H9 (cell line): ENCODE measurements around the gene BRK1. TPM values are rescaled to one million over a fixed set of nuclear protein-coding genes. Genes with fewer than 3 reads are reported as not detected.

Source experiments
- DNase-seq: peaks from one replicate; pipeline ENCODE4 v3.0.0-alpha.2; 2017
- H2AFZ ChIP-seq: one replicate; pipeline ENCODE4 v1.6.1; 2013; ENCODE audit warnings: mild to moderate bottlenecking, low read length, control low read depth, moderate library complexity
- H2AK5ac ChIP-seq: 2 replicates; pipeline ENCODE4 v1.6.1; 2013; ENCODE audit warnings: low read length, control low read depth, mixed read lengths; ENCODE audit not compliant: insufficient read length
- H2BK120ac ChIP-seq: one replicate; pipeline ENCODE4 v1.6.1; 2013; ENCODE audit warnings: low read depth, mild to moderate bottlenecking, low read length, control low read depth, inconsistent platforms; ENCODE audit not compliant: poor library complexity, severe bottlenecking
- H2BK12ac ChIP-seq: 2 replicates; pipeline ENCODE4 v1.6.1; 2013; ENCODE audit warnings: low read length, control low read depth, mixed read lengths, low read depth; ENCODE audit not compliant: insufficient read length
- H2BK15ac ChIP-seq: 2 replicates; pipeline ENCODE4 v1.6.1; 2013; ENCODE audit warnings: low read depth, low read length, control low read depth
- H2BK20ac ChIP-seq: one replicate; pipeline ENCODE4 v1.6.1; 2013; ENCODE audit warnings: low read depth, mild to moderate bottlenecking, low read length, control low read depth, inconsistent platforms; ENCODE audit not compliant: poor library complexity, severe bottlenecking
- H2BK5ac ChIP-seq: 2 replicates; pipeline ENCODE4 v1.6.1; 2013; ENCODE audit warnings: low read length, control low read depth, mixed read lengths; ENCODE audit not compliant: insufficient read length
- H3K14ac ChIP-seq: 2 replicates; pipeline ENCODE4 v1.6.1; 2013; ENCODE audit warnings: low read length, control low read depth; ENCODE audit not compliant: insufficient read depth
- H3K18ac ChIP-seq: 2 replicates; pipeline ENCODE4 v1.6.1; 2013; ENCODE audit warnings: low read depth, mild to moderate bottlenecking, mixed read lengths, low read length, control low read depth; ENCODE audit not compliant: insufficient read length
- H3K23ac ChIP-seq: 2 replicates; pipeline ENCODE4 v1.6.1; 2013; ENCODE audit warnings: low read length, control low read depth, mixed read lengths, low read depth; ENCODE audit not compliant: insufficient read length
- H3K23me2 ChIP-seq: 2 replicates; pipeline ENCODE4 v1.6.1; 2013; ENCODE audit warnings: low read depth, mild to moderate bottlenecking, mixed read lengths, low read length, control low read depth; ENCODE audit not compliant: insufficient read length, poor library complexity, severe bottlenecking
- H3K27ac ChIP-seq: 2 replicates; pipeline ENCODE4 v1.5.1; 2013; ENCODE audit warnings: low read length, control low read depth, mixed read lengths, low read depth; ENCODE audit not compliant: insufficient read length
- H3K27me3 ChIP-seq: 2 replicates; pipeline ENCODE4 v1.6.1; 2013; ENCODE audit warnings: low read length, control low read depth, inconsistent platforms; ENCODE audit not compliant: insufficient read depth
- H3K4ac ChIP-seq: 2 replicates; pipeline ENCODE4 v1.6.1; 2013; ENCODE audit warnings: low read depth, mild to moderate bottlenecking, control low read depth, inconsistent platforms, low read length, moderate library complexity
- H3K4me1 ChIP-seq: 2 replicates; pipeline ENCODE4 v1.6.1; 2013; ENCODE audit warnings: low read length, control low read depth, inconsistent platforms; ENCODE audit not compliant: insufficient read depth
- H3K4me2 ChIP-seq: 2 replicates; pipeline ENCODE4 v1.6.1; 2013; ENCODE audit warnings: low read length, control low read depth, mixed read lengths; ENCODE audit not compliant: insufficient read length, insufficient read depth
- H3K56ac ChIP-seq: 2 replicates; pipeline ENCODE4 v1.6.1; 2013; ENCODE audit warnings: low read depth, mild to moderate bottlenecking, mixed read lengths, low read length, control low read depth; ENCODE audit not compliant: insufficient read length
- H3K79me1 ChIP-seq: 2 replicates; pipeline ENCODE4 v1.6.1; 2013; ENCODE audit warnings: low read depth, mild to moderate bottlenecking, moderate library complexity, low read length, control low read depth, inconsistent platforms; ENCODE audit not compliant: insufficient read depth, poor library complexity, severe bottlenecking
- H3K79me2 ChIP-seq: 2 replicates; pipeline ENCODE4 v1.6.1; 2013; ENCODE audit warnings: low read length, control low read depth, inconsistent platforms; ENCODE audit not compliant: insufficient read depth
- H3K9ac ChIP-seq: 2 replicates; pipeline ENCODE4 v1.6.1; 2013; ENCODE audit warnings: low read length, control low read depth, mixed read lengths; ENCODE audit not compliant: insufficient read length; ENCODE audit errors: extremely low read depth
- H3K9me3 ChIP-seq: one replicate; pipeline ENCODE4 v1.6.1; 2013; ENCODE audit warnings: low read depth, low read length, inconsistent platforms; ENCODE audit not compliant: control insufficient read depth
- H3T11ph ChIP-seq: one replicate; pipeline ENCODE4 v1.6.1; 2013; ENCODE audit warnings: mild to moderate bottlenecking, low read length, control low read depth, inconsistent platforms
- H4K20me1 ChIP-seq: one replicate; pipeline ENCODE4 v1.6.1; 2013; ENCODE audit not compliant: control insufficient read depth, insufficient read length, insufficient read depth
- H4K5ac ChIP-seq: 2 replicates; pipeline ENCODE4 v1.6.1; 2013; ENCODE audit warnings: low read depth, mild to moderate bottlenecking, mixed read lengths, low read length, control low read depth; ENCODE audit not compliant: insufficient read length
- H4K8ac ChIP-seq: replicated peaks from 2 replicates; pipeline ENCODE4 v1.6.1; 2013; ENCODE audit warnings: low read length, control low read depth, mixed read lengths, low read depth; ENCODE audit not compliant: insufficient read length
- H4K91ac ChIP-seq: 2 replicates; pipeline ENCODE4 v1.6.1; 2013; ENCODE audit warnings: low read depth, mild to moderate bottlenecking, moderate library complexity, mixed read lengths, low read length, control low read depth; ENCODE audit not compliant: insufficient read length
- H3K27ac Mint-ChIP-seq, 3 experiments: 2 replicates in 2 of 3; 3 replicates in 1 of 3; pipeline ENCODE4 v1.8.0; 2020 to 2021; ENCODE audit warnings: mixed read lengths in 3 of 3, mild to moderate bottlenecking in 1 of 3, moderate library complexity in 1 of 3
- H3K27me3 Mint-ChIP-seq: 2 replicates; pipeline ENCODE4 v1.8.0; 2021; ENCODE audit warnings: low read depth, mild to moderate bottlenecking, moderate library complexity, mixed read lengths
- H3K36me3 Mint-ChIP-seq, 3 experiments: 2 replicates in 2 of 3; 3 replicates in 1 of 3; pipeline ENCODE4 v1.8.0; 2020 to 2021; ENCODE audit warnings: low read depth in 3 of 3, mixed read lengths in 3 of 3; ENCODE audit not compliant: insufficient read depth in 1 of 3
- H3K4me1 Mint-ChIP-seq, 2 experiments: 2 replicates each; pipeline ENCODE4 v1.8.0; 2020; ENCODE audit warnings: mixed read lengths in 2 of 2
- H3K4me3 Mint-ChIP-seq, 2 experiments: 2 replicates in 1 of 2; 3 replicates in 1 of 2; pipeline ENCODE4 v1.8.0; 2020 to 2021; ENCODE audit warnings: mild to moderate bottlenecking in 2 of 2, mixed read lengths in 2 of 2, moderate library complexity in 1 of 2
- H3K9me3 Mint-ChIP-seq, 2 experiments: 2 replicates in 1 of 2; 3 replicates in 1 of 2; pipeline ENCODE4 v1.8.0; 2020; ENCODE audit warnings: mild to moderate bottlenecking in 2 of 2, mixed read lengths in 2 of 2, moderate library complexity in 1 of 2
- CTCF ChIP-seq: fragments of 200-600 bp; sonication (generic); conservative IDR thresholded peaks from 3 replicates; pipeline ENCODE4 v1.8.0; 2021; ENCODE audit warnings: antibody characterized with exemption, mild to moderate bottlenecking
- WGBS: extraction: QIAGEN DNeasy Blood & Tissue Kit; methylation state at CpG from one replicate; pipeline ENCODE4 v1.1.7; 2013; ENCODE audit warnings: missing lambda C conversion rate, low lambda C conversion rate, mixed read lengths; ENCODE audit not compliant: insufficient read length; ENCODE audit errors: extremely low coverage; 5-methylcytosine and 5-hydroxymethylcytosine counted together
- total RNA-seq: library from RNA; stranded (reverse); gene quantifications from 2 replicates; pipeline ENCODE4 v1.2.1, GENCODE V29; 2021

Gene BRK1
- total RNA-seq, 1 experiment from 2014 or later: 121 TPM

- no peak overlapping the region for H3K56ac ChIP-seq
- H4K20me1 ChIP-seq: no peaks in the 10 kb centered on the region
- no CpG with 5 or more reads among the region's 1 CpG for WGBS
- Mint-ChIP-seq H3K4me3 (no peak overlapping the region), H3K27me3 (no peaks in the 10 kb centered on the region; the same call in none of the 2 replicates), H3K9me3 (no peaks in the 10 kb centered on the region), H3K27ac (no peak overlapping the region), H3K4me1 (peaks cover 4 to 5% of the 10 kb centered on the region in 2 experiments; a peak in 2 of 4 replicates), H3K36me3 (no peaks in the 10 kb centered on the region)
- H3K14ac ChIP-seq: no peak overlapping the region
- H2BK20ac ChIP-seq: no peak overlapping the region
- no peak overlapping the region for H4K91ac ChIP-seq
- no peaks in the 10 kb centered on the region for H3K79me1 ChIP-seq
- no peak overlapping the region for H3K4me2 ChIP-seq
- H3K27me3 ChIP-seq: no peaks in the 10 kb centered on the region
- H3K9ac ChIP-seq: no peak overlapping the region
- H4K5ac ChIP-seq: no peak overlapping the region
- H3K79me2 ChIP-seq: no peaks in the 10 kb centered on the region
- no peak overlapping the region for H2AK5ac ChIP-seq
- H4K8ac ChIP-seq: no peak overlapping the region
- no peak overlapping the region for H3K27ac ChIP-seq
- H2BK120ac ChIP-seq: no peak overlapping the region
- peaks cover 5% of the 10 kb centered on the region for H3K23me2 ChIP-seq
- H3K9me3 ChIP-seq: no peaks in the 10 kb centered on the region
- H2BK12ac ChIP-seq: no peak overlapping the region
- no peak overlapping the region for H3K18ac ChIP-seq
- H3K4ac ChIP-seq: no peak overlapping the region
- TF ChIP-seq CTCF: no peak
- no peak overlapping the region for H2AFZ ChIP-seq
- H2BK5ac ChIP-seq: no peak overlapping the region
- no peak overlapping the region for H3K23ac ChIP-seq
- no peaks in the 10 kb centered on the region for H3K4me1 ChIP-seq
- no peak overlapping the region for H3T11ph ChIP-seq
- H2BK15ac ChIP-seq: no peak overlapping the region
- DNase-seq: no peak
Measured at GRCh38 chr3:10160346-10160745, 44.9 kb downstream of the BRK1 start.
